Measurements from ENCODE around the gene TRIM4.

DNA sequence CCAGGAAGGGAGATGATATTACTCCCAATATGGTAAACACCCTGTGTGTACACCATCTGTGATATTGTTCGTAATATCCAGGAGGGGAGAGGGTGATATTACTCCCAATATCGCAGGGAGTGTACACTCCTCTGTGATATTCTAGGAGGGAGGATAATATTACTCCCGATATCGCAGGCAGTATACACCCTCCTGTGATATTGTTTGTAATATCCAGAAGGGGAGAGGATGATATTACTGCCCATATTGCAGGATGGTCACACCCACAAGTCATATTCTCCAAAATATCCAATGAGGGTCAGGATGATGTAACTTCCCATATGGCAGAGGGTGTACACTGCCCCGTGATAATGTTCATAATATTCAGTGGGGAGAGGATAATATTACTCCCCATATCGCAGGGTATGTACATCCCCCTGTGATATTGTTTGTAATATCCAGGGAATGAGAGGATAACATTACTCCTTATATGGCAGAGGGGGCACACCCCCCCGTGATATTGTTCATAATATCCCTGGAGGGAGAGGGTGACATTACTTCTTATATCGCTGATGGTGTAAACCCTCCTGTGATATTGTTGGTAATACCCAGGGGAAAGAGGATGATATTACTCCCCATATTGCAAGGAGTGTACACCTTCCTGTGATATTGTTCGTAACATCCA lies 39.4 kb upstream of the TRIM4 start:
- no peak for TF ChIP-seq CTCF (conservative IDR thresholded peaks at IDR 0.05)
- no peak for TF ChIP-seq EZH2 (IDR thresholded peaks at IDR 0.05; ENCODE audit: low read depth)
